HG02943 (cell line): Measurements from ENCODE around the gene PDZD11.
A peak's percentile ranks its signal among the peaks of the same experiment; 100 is the strongest.
"Not testable (repeated sequence)": the region's sequence is repeated elsewhere in the genome, so short reads cannot be mapped to it uniquely, and the experiment has no call there.

Source experiments
- ATAC-seq: cut with Tn5 transposase; IDR thresholded peaks from one replicate; pipeline ENCODE4 v1.9.1; 2021; ENCODE audit warnings: mild to moderate bottlenecking, low read depth, moderate library complexity; ENCODE audit not compliant: unreplicated experiment

PDZD11 gene

DNA sequence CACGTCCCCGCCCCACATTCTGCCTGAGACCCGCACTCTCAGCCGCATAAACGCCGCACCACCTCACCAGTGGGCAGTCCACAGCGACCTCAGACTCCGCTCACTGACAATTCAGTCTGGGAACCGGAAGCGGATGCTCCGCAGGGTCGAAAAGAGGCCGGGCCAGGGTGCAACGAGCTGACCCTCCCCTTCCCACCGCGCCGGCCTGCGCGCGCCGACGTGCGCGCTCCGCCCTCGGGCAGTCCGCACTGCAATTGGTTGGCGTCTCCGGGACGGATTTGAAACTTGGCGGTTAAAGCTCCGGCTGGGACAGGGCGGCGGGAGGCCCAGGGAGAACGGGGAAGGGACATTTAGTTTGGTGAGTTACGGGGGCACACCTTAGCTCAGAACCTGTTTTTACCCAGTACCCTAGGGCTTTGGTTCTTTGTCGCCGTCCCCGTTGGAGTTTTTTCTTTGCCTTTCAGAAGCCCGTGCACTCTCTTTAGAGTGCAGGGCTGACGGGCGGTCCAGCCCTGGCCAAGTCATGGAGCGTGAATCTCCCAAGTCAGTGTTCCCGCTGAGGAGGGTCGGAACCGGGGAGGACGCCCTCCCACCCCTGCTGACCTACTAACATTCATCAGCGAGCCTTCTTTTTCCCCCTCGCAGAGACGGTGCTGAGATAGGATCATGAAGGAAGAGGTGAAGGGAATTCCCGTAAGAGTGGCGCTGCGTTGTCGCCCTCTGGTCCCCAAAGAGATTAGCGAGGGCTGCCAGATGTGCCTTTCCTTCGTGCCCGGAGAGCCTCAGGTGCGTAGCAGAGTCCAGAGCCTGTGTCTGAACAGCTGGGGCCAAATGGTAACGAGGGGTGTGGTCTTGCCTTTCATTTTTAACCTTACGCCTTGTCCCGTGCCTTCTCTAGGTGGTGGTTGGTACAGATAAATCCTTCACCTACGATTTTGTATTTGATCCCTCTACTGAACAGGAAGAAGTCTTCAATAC lies at the start of gene PDZD11, which contains the start of gene KIF4A:
TSS of gene PDZD11 (minus strand) at position 135 of the 978 bp plus-strand sequence. CDS start 586 bp downstream, outside the sequence.
TSS of gene KIF4A (plus strand) at position 312 of the 978 bp plus-strand sequence. CDS start at position 667, 355 bp downstream.
- peak; percentile 96 for ATAC-seq

GRCh38 chrX:70338290-70338689 lies 48.6 kb upstream of the PDZD11 start:
- no peak for ATAC-seq

- peak; percentile 100 for ATAC-seq
These were observed 47.0 kb upstream of the PDZD11 start for GRCh38 chrX:70336767-70337166.

GRCh38 chrX:70332600-70332999 lies 42.9 kb upstream of the PDZD11 start:
- no peak for ATAC-seq

DNA sequence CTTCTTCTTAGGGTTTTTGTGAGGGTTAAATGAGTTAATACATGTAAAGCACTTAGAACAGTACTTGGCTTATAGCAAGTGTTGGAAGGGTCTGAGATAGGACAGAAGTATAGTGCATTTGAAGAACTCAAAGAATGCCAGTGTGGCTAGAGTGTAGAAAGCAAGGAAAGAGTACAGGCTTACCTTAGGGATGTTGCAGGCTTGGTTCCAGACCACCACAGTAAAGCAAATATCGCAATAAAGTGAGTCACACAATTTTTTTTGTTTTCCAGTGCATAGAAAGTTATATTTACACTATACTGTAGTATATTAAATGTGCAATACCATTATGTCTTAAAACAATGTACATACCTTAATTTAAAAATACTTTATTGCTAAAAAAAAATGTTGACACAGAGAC lies 41.4 kb upstream of the PDZD11 start:
- ATAC-seq, result no peak

DNA sequence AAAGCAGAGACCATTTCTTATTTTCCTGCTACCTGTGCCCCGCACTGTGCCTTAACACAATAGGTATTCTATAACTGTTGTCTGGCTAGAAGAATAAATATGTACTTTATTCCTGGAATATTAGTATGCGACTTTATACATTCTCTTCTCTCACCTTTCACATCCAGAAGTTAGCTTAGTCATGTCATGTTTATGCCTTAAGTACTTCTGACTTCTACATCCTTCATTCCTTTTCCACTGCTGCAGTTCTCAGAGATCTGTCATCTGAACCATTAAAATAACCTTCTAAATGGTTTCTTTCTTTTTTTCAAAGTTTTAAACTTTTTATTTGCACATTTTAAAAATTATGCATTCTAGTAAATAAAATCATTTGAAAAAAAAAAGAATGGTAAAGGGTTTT lies 34.6 kb upstream of the PDZD11 start:
- ATAC-seq, result no peak

GRCh38 chrX:70323628-70324027 lies 33.9 kb upstream of the PDZD11 start:
- not testable (repeated sequence) for ATAC-seq

DNA sequence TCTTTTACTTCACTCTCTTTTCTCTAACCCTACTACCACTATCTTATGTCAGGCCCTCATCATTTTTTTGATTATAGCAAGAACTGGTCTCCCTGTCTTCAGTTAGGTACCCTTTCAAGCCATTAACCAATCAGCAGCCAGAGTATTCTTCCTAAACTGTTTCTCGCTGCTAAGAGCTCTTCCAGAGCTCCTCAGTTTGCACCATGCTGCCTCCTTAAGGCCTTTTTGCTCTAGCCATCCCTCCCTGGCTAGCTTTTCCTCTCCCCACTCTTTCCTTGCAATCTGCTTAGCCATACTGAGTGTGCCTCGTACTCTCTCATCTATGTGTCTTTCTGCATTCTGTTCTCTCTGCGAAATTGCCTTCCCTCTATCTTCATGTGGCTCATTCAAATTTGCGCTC lies 33.1 kb upstream of the PDZD11 start:
- no peak for ATAC-seq

GRCh38 chrX:70313503-70313902 lies 23.8 kb upstream of the PDZD11 start:
- no peak for ATAC-seq

GRCh38 chrX:70301716-70302115 lies 12.0 kb upstream of the PDZD11 start:
- ATAC-seq, result no peak

- no peak for ATAC-seq
These were observed 3.9 kb upstream of the PDZD11 start for GRCh38 chrX:70293621-70294020.

- ATAC-seq, result no peak
These were observed 3.1 kb upstream of the PDZD11 start for GRCh38 chrX:70292788-70293187.

GRCh38 chrX:70289168-70289792 lies 447 bp downstream of the PDZD11 start:
- ATAC-seq, result peak; percentile 23

DNA sequence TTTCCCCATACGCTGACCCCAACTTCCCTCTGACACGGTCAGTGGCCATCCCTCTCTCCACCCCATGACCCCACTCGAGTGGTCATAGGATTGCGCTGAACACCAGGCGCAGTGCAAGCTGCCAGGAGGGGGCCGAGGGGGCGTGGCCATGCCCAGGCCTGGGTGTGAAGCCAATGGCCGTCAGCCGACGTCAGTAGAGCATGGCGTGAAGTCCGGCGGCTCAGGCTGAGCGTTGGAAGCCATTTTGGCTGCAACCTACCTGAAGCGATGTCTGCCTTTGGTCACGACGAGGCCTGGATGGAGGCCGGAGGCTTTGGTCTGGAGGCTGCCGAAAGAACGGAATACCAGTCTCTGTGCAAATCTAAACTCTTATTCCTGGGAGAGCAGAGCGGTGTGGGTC lies 7.8 kb downstream of the PDZD11 start, which contains the start of gene RAB41:
TSS of gene RAB41 (plus strand) at position 222 of the 400 bp plus-strand sequence. CDS start at position 268, 46 bp downstream.
- ATAC-seq, result no peak

DNA sequence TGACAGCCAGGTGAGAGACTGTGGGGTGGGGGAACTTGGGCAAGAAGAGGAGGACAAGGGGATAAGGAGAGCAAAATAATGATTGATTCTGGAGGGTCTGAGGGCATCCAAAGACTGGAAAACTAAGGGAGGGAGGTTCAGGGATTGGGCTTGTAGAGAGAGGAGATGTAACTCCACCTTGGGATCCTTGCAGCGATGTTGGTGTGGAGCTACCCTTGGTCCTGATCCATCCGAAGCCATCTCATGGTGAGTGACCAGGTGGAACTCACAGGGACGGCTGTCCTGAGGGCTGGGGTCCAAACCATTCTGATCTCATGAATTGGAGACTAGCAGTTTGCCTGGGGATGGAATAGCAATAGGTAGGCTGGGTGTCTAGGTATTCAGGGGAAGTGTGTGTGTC lies 9.2 kb downstream of the PDZD11 start:
- ATAC-seq, result no peak

- no peak for ATAC-seq
These were observed 10.6 kb downstream of the PDZD11 start for GRCh38 chrX:70279081-70279480.

DNA sequence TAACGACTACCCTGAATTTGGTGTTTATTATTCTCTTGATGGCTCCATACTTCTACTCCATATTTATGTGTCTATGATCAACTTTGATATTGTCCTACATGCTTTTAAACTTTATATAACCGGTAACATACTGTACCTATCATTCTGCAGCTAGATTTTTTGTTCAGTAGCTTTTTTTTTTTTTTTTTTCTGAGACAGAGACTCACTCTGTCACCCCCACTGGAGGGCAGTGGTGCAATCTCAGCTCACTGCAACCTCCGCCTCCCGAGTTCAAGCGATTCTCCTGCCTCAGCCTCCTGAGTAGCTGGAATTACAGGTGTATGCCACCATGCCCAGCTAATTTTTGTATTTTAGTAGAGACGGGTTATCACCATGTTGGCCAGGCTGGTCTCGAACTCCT lies 15.7 kb downstream of the PDZD11 start:
- ATAC-seq, result not testable (repeated sequence)

GRCh38 chrX:70268034-70268433 lies 21.7 kb downstream of the PDZD11 start, which contains the start of gene ARR3:
Gene ARR3 (plus strand): TSS chrX:70268334. CDS start chrX:70269386, 1,052 bp downstream.
- ATAC-seq, result no peak

DNA sequence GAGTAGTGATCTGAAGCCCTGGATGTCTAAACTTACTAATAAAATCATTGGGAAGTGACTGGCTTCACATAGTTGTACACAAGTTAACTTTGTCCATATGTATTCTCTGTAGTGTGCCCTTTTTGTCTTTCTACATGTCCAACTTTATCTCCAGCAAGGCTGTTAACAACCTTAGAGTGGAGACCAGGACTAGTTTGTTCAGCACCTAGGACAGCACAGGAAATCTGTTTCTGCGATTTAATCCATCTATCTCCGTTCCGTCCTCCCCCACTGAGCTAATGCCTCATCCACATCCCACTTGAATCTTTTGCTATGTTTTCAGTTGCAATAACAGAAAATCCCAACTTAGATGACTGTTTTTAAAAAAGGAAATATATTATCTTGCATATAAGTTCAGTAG lies 24.9 kb downstream of the PDZD11 start:
- ATAC-seq, result no peak

DNA sequence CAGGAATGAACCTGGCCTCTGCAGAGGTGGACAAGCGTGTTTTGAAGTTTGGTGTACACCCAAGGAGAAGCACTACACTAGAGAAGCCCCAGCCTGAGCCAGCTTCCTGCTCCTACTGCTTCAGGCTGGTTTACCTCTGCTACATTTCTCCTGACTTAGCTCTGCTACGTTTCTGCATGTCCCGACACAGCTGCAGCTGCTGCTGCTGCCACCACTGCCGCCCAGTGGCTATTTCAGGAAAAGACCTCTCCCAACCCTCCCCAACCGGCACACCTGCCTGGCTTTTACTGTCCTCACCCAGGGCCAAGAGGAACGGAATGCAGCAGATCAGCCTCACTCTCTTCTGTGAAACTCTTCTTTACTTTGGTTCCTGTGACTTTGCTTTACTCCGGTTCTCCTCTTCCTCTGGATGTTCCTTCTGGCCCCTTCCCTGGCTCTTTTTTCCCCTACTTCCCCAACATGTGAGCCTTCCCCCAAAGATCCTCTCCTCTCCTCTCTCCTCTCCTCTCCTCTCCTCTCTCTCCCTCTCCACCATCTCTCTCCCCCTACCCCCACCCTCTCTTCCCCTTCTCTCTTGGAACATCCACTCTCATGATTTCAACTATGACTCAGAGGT lies 26.7 kb downstream of the PDZD11 start:
- no peak for ATAC-seq

GRCh38 chrX:70260104-70260503 lies 29.6 kb downstream of the PDZD11 start, which contains the start of gene P2RY4:
Gene P2RY4 (minus strand): TSS chrX:70260204. CDS start chrX:70259624, 580 bp downstream.
- ATAC-seq, result no peak
